Naive thymus-derived CD4-positive, alpha-beta T cell (primary cell): Measurements from ENCODE around the gene HSPA12B. TPM values are rescaled to one million over a fixed set of nuclear protein-coding genes. Genes with fewer than 3 reads are reported as not detected.
A peak's percentile ranks its signal among the peaks of the same experiment; 100 is the strongest.

Experiments used
- ATAC-seq: fragments of 150-1000 bp; cut with Tn5 transposase; 2 replicates; pipeline ENCODE4 v1.10.0; 2021; ENCODE audit warnings: mild to moderate bottlenecking, moderate library complexity
- CTCF ChIA-PET: fragments of 350-600 bp; sonication (Branson Sonifier 250); formaldehyde crosslinking; loops from one replicate; lab custom pipeline; 2021; ENCODE audit warnings: antibody characterized with exemption; lab: Charles Lee
- POLR2A ChIA-PET: fragments of 350-600 bp; sonication (Branson Sonifier 250); formaldehyde crosslinking; loops from one replicate; lab custom pipeline; 2021; ENCODE audit warnings: antibody characterized with exemption, inconsistent platforms; lab: Charles Lee
- DNase-seq, 9 donors: peaks; one replicate each; pipeline versions ENCODE4 v3.0.0 to v3.0.0-alpha.2; 2020 to 2022; ENCODE audit warnings: mixed read lengths in 1 of 9
- H3K27ac ChIP-seq: one replicate; pipeline ENCODE4 v1.7.0; 2013; ENCODE audit warnings: mild to moderate bottlenecking, low read depth, low read length, moderate library complexity
- H3K27me3 ChIP-seq, 2 donors: one replicate each; pipeline ENCODE4 v1.7.0; 2013; ENCODE audit warnings: low read length in 2 of 2, mild to moderate bottlenecking in 2 of 2, moderate library complexity in 2 of 2; ENCODE audit not compliant: control insufficient read depth in 2 of 2, insufficient read depth in 2 of 2
- H3K36me3 ChIP-seq, 3 experiments: 1 replicate in 2 of 3; 2 replicates in 1 of 3; pipeline ENCODE4 v1.7.0; 2013; ENCODE audit warnings: low read length in 3 of 3, mild to moderate bottlenecking in 3 of 3, moderate library complexity in 1 of 3; ENCODE audit not compliant: insufficient read depth in 3 of 3, control insufficient read depth in 2 of 3
- H3K4me1 ChIP-seq, 2 donors: one replicate each; pipeline ENCODE4 v1.7.0; 2013; ENCODE audit warnings: low read length in 2 of 2, mild to moderate bottlenecking in 2 of 2, moderate library complexity in 1 of 2; ENCODE audit not compliant: control insufficient read depth in 2 of 2, insufficient read depth in 2 of 2
- H3K4me3 ChIP-seq: 2 replicates; pipeline ENCODE4 v1.7.0; 2013; ENCODE audit warnings: mild to moderate bottlenecking, low read length
- H3K9me3 ChIP-seq, 3 experiments: 1 replicate in 2 of 3; 2 replicates in 1 of 3; pipeline ENCODE4 v1.7.0; 2013; ENCODE audit warnings: low read length in 3 of 3; ENCODE audit not compliant: control insufficient read depth in 2 of 3
- H3K27ac Mint-ChIP-seq, 9 donors: one replicate each; pipeline ENCODE4 v1.8.0; 2020 to 2022; ENCODE audit warnings: mixed read lengths in 9 of 9, mild to moderate bottlenecking in 8 of 9, moderate library complexity in 5 of 9, inconsistent platforms in 2 of 9
- H3K27me3 Mint-ChIP-seq, 5 donors: one replicate each; pipeline ENCODE4 v1.8.0; 2021 to 2022; ENCODE audit warnings: mixed read lengths in 5 of 5, mild to moderate bottlenecking in 1 of 5
- H3K36me3 Mint-ChIP-seq, 5 donors: one replicate each; pipeline ENCODE4 v1.8.0; 2020 to 2022; ENCODE audit warnings: mixed read lengths in 5 of 5, mild to moderate bottlenecking in 3 of 5, inconsistent platforms in 1 of 5
- H3K4me1 Mint-ChIP-seq, 7 donors: one replicate each; pipeline ENCODE4 v1.8.0; 2020 to 2022; ENCODE audit warnings: mixed read lengths in 7 of 7, mild to moderate bottlenecking in 3 of 7, inconsistent platforms in 1 of 7
- H3K4me3 Mint-ChIP-seq, 10 donors: one replicate each; pipeline ENCODE4 v1.8.0; 2020 to 2022; ENCODE audit warnings: mild to moderate bottlenecking in 10 of 10, mixed read lengths in 10 of 10, moderate library complexity in 6 of 10, inconsistent platforms in 2 of 10
- H3K9me3 Mint-ChIP-seq, 11 donors: one replicate each; pipeline ENCODE4 v1.8.0; 2020 to 2022; ENCODE audit warnings: mixed read lengths in 11 of 11, mild to moderate bottlenecking in 4 of 11, inconsistent platforms in 1 of 11, moderate library complexity in 1 of 11
- intact Hi-C, 2 donors: fragments of 100-400 bp; cut with micrococcal nuclease; formaldehyde crosslinking; loops; one replicate each; pipeline ENCODE4 v1.15.1; 2023
- polyA plus RNA-seq, 2 donors: library from polyadenylated mRNA; unstranded; fragments of 300-500 nt; fragmentation: Illumina TruSeq; gene quantifications; one replicate each; pipeline ENCODE4 v1.2.3, GENCODE V29; 2021
- total RNA-seq, 6 experiments: library from RNA in 5 of 6; stranded (reverse) in 5 of 6; gene quantifications; 1 replicate in 5 of 6; 2 replicates in 1 of 6; pipeline ENCODE4 v1.2.3 and lab custom pipeline; 2021 to 2026

Gene HSPA12B
- total and polyA plus RNA-seq, 7 experiments from 2014 or later, result 0.09 to 0.20 TPM; not detected in 5

- H3K36me3 ChIP-seq, result no peaks in the 10 kb centered on the region
- H3K4me1 Mint-ChIP-seq, result peaks cover 0 to 19% (median 14%) of the 10 kb centered on the region in 7 donors
- H3K36me3 Mint-ChIP-seq, result peaks cover 0 to 4% (median 0%) of the 10 kb centered on the region in 5 donors
- H3K4me1 ChIP-seq, result peaks cover 4 to 10% of the 10 kb centered on the region in 2 donors
- H3K27ac ChIP-seq, result no peak overlapping the region
- intact Hi-C loops, result no loop called here
- H3K27me3 Mint-ChIP-seq, result peaks cover 0 to 13% (median 7%) of the 10 kb centered on the region in 5 donors
- no peak overlapping the region for H3K4me3 Mint-ChIP-seq
- no peaks in the 10 kb centered on the region for H3K27me3 ChIP-seq
- H3K27ac Mint-ChIP-seq, result no peak overlapping the region
- H3K9me3 ChIP-seq, result no peaks in the 10 kb centered on the region
- H3K4me3 ChIP-seq, result no peak overlapping the region
- DNase-seq, result no peak
- ATAC-seq, result no peak
- POLR2A ChIA-PET, result interaction anchor here (0.5 kb wide), 1 partner anchor 130 kb away, joined by 3 read pairs; no protein-coding TSS in a partner anchor
- CTCF ChIA-PET, result no interaction called here
- no peaks in the 10 kb centered on the region for H3K9me3 Mint-ChIP-seq
Observed at GRCh38 chr20:3747471-3747870, 15.0 kb downstream of the HSPA12B start.

GRCh38 chr20:3748073-3748472, 15.6 kb downstream of the HSPA12B start:
- ChIA-PET POLR2A (interaction anchor here (0.9 kb wide), 1 partner anchor 107 kb away, joined by 3 read pairs; no protein-coding TSS in a partner anchor), CTCF (no interaction called here)
- Histone ChIP-seq H3K9me3 (no peaks in the 10 kb centered on the region), H3K4me3 (no peak overlapping the region), H3K4me1 (peaks cover 8 to 10% of the 10 kb centered on the region in 2 donors), H3K27me3 (no peaks in the 10 kb centered on the region), H3K36me3 (no peaks in the 10 kb centered on the region), H3K27ac (no peak overlapping the region)
- intact Hi-C loops, result no loop called here
- H3K4me1 Mint-ChIP-seq, result peaks cover 0 to 25% (median 14%) of the 10 kb centered on the region in 7 donors
- H3K27me3 Mint-ChIP-seq, result peaks cover 0 to 13% (median 7%) of the 10 kb centered on the region in 5 donors
- ATAC-seq (no peak), DNase-seq (no peak)
- H3K9me3 Mint-ChIP-seq, result no peaks in the 10 kb centered on the region
- H3K27ac Mint-ChIP-seq, result no peak overlapping the region
- peaks cover 0 to 4% (median 0%) of the 10 kb centered on the region in 5 donors for H3K36me3 Mint-ChIP-seq
- no peak overlapping the region for H3K4me3 Mint-ChIP-seq

DNA sequence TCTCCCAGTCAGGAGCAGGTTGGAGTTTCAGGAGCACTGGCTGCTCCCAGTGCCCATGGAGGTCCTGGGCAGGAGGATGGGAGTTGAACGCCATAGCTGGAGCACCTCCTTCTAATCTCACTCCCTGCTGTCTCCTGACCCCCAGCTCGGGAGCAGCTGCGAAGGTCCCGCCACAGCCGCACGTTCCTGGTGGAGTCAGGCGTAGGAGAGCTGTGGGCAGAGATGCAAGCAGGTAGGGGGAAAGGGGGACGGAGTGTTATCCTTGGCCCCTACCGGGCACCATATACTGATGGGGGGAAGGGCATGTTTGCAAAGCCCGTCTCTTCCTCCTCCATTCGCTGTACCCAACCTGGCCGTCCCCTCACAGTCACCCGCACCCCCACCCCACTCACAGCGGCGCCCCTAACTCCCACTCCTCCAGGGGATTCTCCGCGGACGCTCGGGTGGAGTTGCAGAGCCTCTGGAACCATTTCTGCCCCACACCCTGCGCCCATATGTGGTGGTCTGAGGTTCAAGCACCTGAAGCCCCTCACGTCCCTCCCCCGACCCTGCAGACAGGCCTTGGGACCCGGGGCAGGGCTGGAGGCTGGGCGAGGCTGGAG, 16.7 kb downstream of the HSPA12B start:
- no peaks in the 10 kb centered on the region for H3K27me3 ChIP-seq
- no peak overlapping the region for H3K4me3 ChIP-seq
- peaks cover 8 to 10% of the 10 kb centered on the region in 2 donors for H3K4me1 ChIP-seq
- no peaks in the 10 kb centered on the region for H3K9me3 ChIP-seq
- ChIA-PET CTCF (interaction anchor here (0.5 kb wide), 1 partner anchor 10 kb away, joined by 3 read pairs; no protein-coding TSS in a partner anchor), POLR2A (no interaction called here)
- no peak overlapping the region for H3K27ac ChIP-seq
- ATAC-seq (no peak), DNase-seq (no peak)
- Mint-ChIP-seq H3K36me3 (peaks cover 0 to 4% (median 0%) of the 10 kb centered on the region in 5 donors), H3K4me1 (peaks cover 0 to 26% (median 14%) of the 10 kb centered on the region in 7 donors), H3K9me3 (no peaks in the 10 kb centered on the region), H3K27ac (peak overlapping the region in 1 of 9 donors; percentile 24), H3K4me3 (no peak overlapping the region), H3K27me3 (peaks cover 0 to 12% (median 7%) of the 10 kb centered on the region in 5 donors)
- intact Hi-C loops, result no loop called here
- no peaks in the 10 kb centered on the region for H3K36me3 ChIP-seq

GRCh38 chr20:3749689-3750531, 17.4 kb downstream of the HSPA12B start:
- POLR2A ChIA-PET, result interaction anchor here (1.3 kb wide), 1 partner anchor 71 kb away, joined by 4 read pairs; the partner anchor contains the start of gene AP5S1
- H3K27me3 ChIP-seq, result no peaks in the 10 kb centered on the region

GRCh38 chr20:3751305-3751674, 18.8 kb downstream of the HSPA12B start:
- H3K4me3 Mint-ChIP-seq, result peak overlapping the region in 3 of 10 donors; percentile 32 to 73 (median 38)
- H3K4me1 Mint-ChIP-seq, result peaks cover 0 to 15% (median 4%) of the 10 kb centered on the region in 7 donors
- ATAC-seq, result no peak
- H3K27me3 Mint-ChIP-seq, result peaks cover 0 to 7% (median 0%) of the 10 kb centered on the region in 5 donors
- Histone ChIP-seq H3K4me1 (peaks cover 0 to 5% of the 10 kb centered on the region in 2 donors), H3K9me3 (no peaks in the 10 kb centered on the region), H3K27ac (no peak overlapping the region), H3K4me3 (no peak overlapping the region), H3K36me3 (peaks cover 0 to 17% (median 0%) of the 10 kb centered on the region in 3 experiments), H3K27me3 (no peaks in the 10 kb centered on the region)
- ChIA-PET CTCF (interaction anchor here (0.6 to 1.1 kb wide), 4 partner anchors 16 to 400 kb away, joined by 3 read pairs; partner anchors contain the start of gene ADISSP), POLR2A (interaction anchor here (1.3 kb wide), 1 partner anchor 69 kb away, joined by 4 read pairs; the partner anchor contains the start of gene AP5S1)
- DNase-seq, result no peak
- H3K27ac Mint-ChIP-seq, result peak overlapping the region in 1 of 9 donors; percentile 39
- intact Hi-C loops, result no loop called here
- H3K9me3 Mint-ChIP-seq, result no peaks in the 10 kb centered on the region
- H3K36me3 Mint-ChIP-seq, result peaks cover 0 to 4% (median 0%) of the 10 kb centered on the region in 5 donors

More at GRCh38 chr20:3749689-3750531, 17.4 kb downstream of the HSPA12B start:
- Histone ChIP-seq H3K4me1 (peaks cover 6 to 7% of the 10 kb centered on the region in 2 donors), H3K36me3 (peaks cover 0 to 6% (median 0%) of the 10 kb centered on the region in 3 experiments), H3K9me3 (no peaks in the 10 kb centered on the region), H3K27ac (no peak overlapping the region), H3K4me3 (no peak overlapping the region)
- Mint-ChIP-seq H3K9me3 (no peaks in the 10 kb centered on the region), H3K4me1 (peaks cover 0 to 19% (median 9%) of the 10 kb centered on the region in 7 donors), H3K27me3 (peaks cover 0 to 7% (median 2%) of the 10 kb centered on the region in 5 donors), H3K4me3 (no peak overlapping the region), H3K36me3 (peaks cover 0 to 4% (median 0%) of the 10 kb centered on the region in 5 donors), H3K27ac (no peak overlapping the region)
- peak in 3 of 9 donors; percentile 11 to 52 (median 20) for DNase-seq
- CTCF ChIA-PET, result interaction anchor here (0.5 to 1.1 kb wide), 4 partner anchors 11 to 38 kb away, joined by 3 to 4 read pairs (median 3); partner anchors contain the start of gene ADISSP
- no peak for ATAC-seq
- intact Hi-C loops, result no loop called here
